HepG2 (cell line): ENCODE results near the gene PDGFB. TPM values are rescaled to one million over a fixed set of nuclear protein-coding genes. Genes with fewer than 3 reads are reported as not detected.

ENCODE experiments used
- ATAC-seq: fragments of 200-7000 bp; cut with Tn5 transposase; 3 replicates; pipeline ENCODE4 v1.9.1; 2020; ENCODE audit warnings: mild to moderate bottlenecking, moderate library complexity
- BruUV-seq: library from RNA; stranded (reverse); fragments of 400-500 nt; replicated peaks from 2 replicates; lab custom pipeline; 2021; lab: Mats Ljungman, UMichigan
- CTCF ChIA-PET: fragments of 300-600 bp; formaldehyde crosslinking; extraction: SDS; loops from one replicate; lab custom pipeline; 2021; ENCODE audit warnings: low total read pairs, inconsistent platforms, low intra/inter-chr PET ratio; lab: Yijun Ruan, JAX
- POLR2A ChIA-PET: fragments of 350-600 bp; sonication (Branson Sonifier 250); formaldehyde crosslinking; loops from one replicate; lab custom pipeline; 2020; ENCODE audit warnings: antibody characterized with exemption, inconsistent platforms; lab: Yijun Ruan, JAX
- DNase-seq: peaks from one replicate; pipeline ENCODE4 v3.0.0-alpha.2; 2015; ENCODE audit warnings: low spot score
- FAIRE-seq: peaks from 3 replicates; lab custom pipeline; 2011; peaks lifted over from hg19 to GRCh38; lab: Jason Lieb, UNC
- H2AFZ ChIP-seq: one replicate; pipeline ENCODE4 v1.6.1; 2011; ENCODE audit warnings: low read length, inconsistent platforms
- H3K27ac ChIP-seq: fragments of 300-600 bp; 3 replicates; pipeline ENCODE4 v1.8.0; 2011; ENCODE audit warnings: mixed run types, mild to moderate bottlenecking, mixed read lengths, low read length, inconsistent platforms; ENCODE audit not compliant: insufficient read depth; ENCODE audit errors: extremely low read length
- H3K27me3 ChIP-seq, 2 experiments: fragments of 200-600 bp in 1 of 2; 2 replicates in 1 of 2; 3 replicates in 1 of 2; pipeline versions ENCODE4 v1.6.0 to v1.8.0; 2011; ENCODE audit warnings: low read length in 2 of 2, mild to moderate bottlenecking in 2 of 2, moderate library complexity in 2 of 2, inconsistent platforms in 1 of 2; ENCODE audit not compliant: insufficient read depth in 2 of 2, control insufficient read depth in 1 of 2
- H3K36me3 ChIP-seq, 2 experiments: fragments of 200-600 bp in 1 of 2; replicated peaks in 1 of 2; 2 replicates in 1 of 2; 3 replicates in 1 of 2; pipeline versions ENCODE4 v1.5.1 to v1.8.0; 2011; ENCODE audit warnings: low read length in 2 of 2, inconsistent platforms in 1 of 2; ENCODE audit not compliant: insufficient read depth in 2 of 2, control insufficient read depth in 1 of 2
- H3K4me1 ChIP-seq: 2 replicates; pipeline ENCODE4 v1.5.1; 2012; ENCODE audit warnings: low read length, inconsistent platforms; ENCODE audit not compliant: insufficient read depth
- H3K4me2 ChIP-seq: 2 replicates; pipeline ENCODE4 v1.6.0; 2011; ENCODE audit warnings: low read depth, low read length, inconsistent platforms
- H3K4me3 ChIP-seq, 3 experiments: fragments of 200-600 bp in 1 of 3; sonication (generic), shearing (Covaris generic) in 1 of 3; replicated peaks in 1 of 3; 2 replicates each; pipeline ENCODE4 v1.5.1; 2011 to 2016; ENCODE audit warnings: low read length in 3 of 3, inconsistent platforms in 2 of 3, low read depth in 2 of 3, mild to moderate bottlenecking in 2 of 3, control low read depth in 1 of 3, mixed read lengths in 1 of 3; ENCODE audit not compliant: insufficient read depth in 1 of 3
- H3K79me2 ChIP-seq: one replicate; pipeline ENCODE4 v1.6.1; 2011; ENCODE audit warnings: low read length, inconsistent platforms; ENCODE audit not compliant: insufficient read depth
- H3K9ac ChIP-seq: 2 replicates; pipeline ENCODE4 v1.6.0; 2011; ENCODE audit warnings: mild to moderate bottlenecking, low read depth, low read length, inconsistent platforms; ENCODE audit not compliant: insufficient read depth
- H3K9me3 ChIP-seq: 2 replicates; pipeline ENCODE4 v1.5.1; 2012; ENCODE audit warnings: mild to moderate bottlenecking, low read length
- H4K20me1 ChIP-seq: 2 replicates; pipeline ENCODE4 v1.6.0; 2011; ENCODE audit warnings: inconsistent platforms, mild to moderate bottlenecking, low read length, moderate library complexity; ENCODE audit not compliant: insufficient read depth
- FLYWCH1 ChIP-seq: sonication (generic); formaldehyde crosslinking; IDR thresholded peaks from 2 replicates; pipeline ENCODE4 v1.8.1; 2023; ENCODE audit warnings: mild to moderate bottlenecking, missing genetic modification reagents
- FOXK2 ChIP-seq: fragments of 450-650 bp; IDR thresholded peaks from 2 replicates; pipeline ENCODE4 v1.6.1; 2016
- KAT2B ChIP-seq: fragments of 150-350 bp; IDR thresholded peaks from 2 replicates; pipeline ENCODE4 v1.6.1; 2014; ENCODE audit warnings: low read depth, low read length, borderline replicate concordance
- LCORL ChIP-seq, 2 experiments: fragments of 450-650 bp in 1 of 2; sonication (generic) in 1 of 2; formaldehyde crosslinking in 1 of 2; IDR thresholded peaks; 2 replicates each; pipeline versions ENCODE4 v1.5.0 to v1.6.1; 2017 to 2020; ENCODE audit warnings: antibody characterized with exemption in 1 of 2, missing genetic modification reagents in 1 of 2
- MIER2 ChIP-seq: IDR thresholded peaks from 2 replicates; pipeline ENCODE4 v1.6.1; 2016; ENCODE audit warnings: missing biosample characterization, missing genetic modification reagents
- PAX8 ChIP-seq: sonication (generic); formaldehyde crosslinking; IDR thresholded peaks from 2 replicates; pipeline ENCODE4 v1.8.0; 2022; ENCODE audit warnings: mild to moderate bottlenecking, missing genetic modification reagents, borderline replicate concordance
- RELA ChIP-seq: sonication (generic); formaldehyde crosslinking; IDR thresholded peaks from 2 replicates; pipeline ENCODE4 v1.4.0; 2020; ENCODE audit warnings: missing genetic modification reagents
- SSRP1 ChIP-seq: IDR thresholded peaks from 2 replicates; pipeline ENCODE4 v1.6.1; 2016; ENCODE audit warnings: control low read depth
- ZBTB21 ChIP-seq: sonication (generic); formaldehyde crosslinking; IDR thresholded peaks from 2 replicates; pipeline ENCODE4 v1.4.0; 2020; ENCODE audit warnings: missing genetic modification reagents
- ZKSCAN1 ChIP-seq: fragments of 150-350 bp; IDR thresholded peaks from 2 replicates; pipeline ENCODE4 v1.6.1; 2014; ENCODE audit warnings: low read length
- ZMAT3 ChIP-seq: sonication (generic); formaldehyde crosslinking; conservative IDR thresholded peaks from 2 replicates; pipeline ENCODE4 v1.7.0; 2021; ENCODE audit warnings: missing genetic modification reagents
- ZNF10 ChIP-seq: sonication (generic); formaldehyde crosslinking; IDR thresholded peaks from 2 replicates; pipeline ENCODE4 v1.4.0; 2020; ENCODE audit warnings: mild to moderate bottlenecking, low read depth, missing genetic modification reagents, borderline replicate concordance
- ZNF121 ChIP-seq: sonication (generic); formaldehyde crosslinking; IDR thresholded peaks from 2 replicates; pipeline ENCODE4 v1.5.0; 2020; ENCODE audit warnings: mild to moderate bottlenecking, missing genetic modification reagents
- ZNF563 ChIP-seq: sonication (generic); formaldehyde crosslinking; IDR thresholded peaks from 2 replicates; pipeline ENCODE4 v1.8.0; 2022; ENCODE audit warnings: mild to moderate bottlenecking, moderate library complexity, missing genetic modification reagents
- ZNF652 ChIP-seq: IDR thresholded peaks from 2 replicates; pipeline ENCODE4 v1.6.1; 2016; ENCODE audit warnings: low read depth, borderline replicate concordance
- ZNF737 ChIP-seq: sonication (generic); formaldehyde crosslinking; IDR thresholded peaks from 2 replicates; pipeline ENCODE4 v1.5.0; 2020; ENCODE audit warnings: missing genetic modification reagents, mild to moderate bottlenecking, borderline replicate concordance
- WGBS: methylation state at CpG from one replicate; pipeline ENCODE4 v1.1.6; 2017; ENCODE audit warnings: low lambda C conversion rate; 5-methylcytosine and 5-hydroxymethylcytosine counted together
- in situ Hi-C: cut with HindIII; loops from 2 replicates; pipeline ENCODE4 v1.10.0; 2017; ENCODE audit warnings: low pct_unique_long_range_greater_than_20kb; ENCODE audit not compliant: extremely low pct_ligation_motif_present
- intact Hi-C: fragments of 100-400 bp; cut with micrococcal nuclease; formaldehyde crosslinking; loops from one replicate; pipeline ENCODE4 v1.10.0; 2022; ENCODE audit not compliant: unreplicated experiment
- polyA plus RNA-seq, 8 experiments: library from polyadenylated mRNA; depleted of rRNA in 3 of 8; stranded (reverse) in 7 of 8; unstranded in 1 of 8; fragments of >200 nt; fragmentation: Illumina TruSeq in 4 of 8; extraction: Trizol in 4 of 8; gene quantifications; 2 replicates each; pipeline versions ENCODE4 v1.2.1 to v1.2.3, GENCODE V29; 2011 to 2016; ENCODE audit warnings: low read depth in 4 of 8, missing spikeins in 1 of 8, mixed read lengths in 1 of 8; ENCODE audit not compliant: insufficient read depth in 1 of 8
- total RNA-seq, 5 experiments: library from RNA; depleted of rRNA; stranded (reverse); fragments of >200 nt; fragmentation: Illumina TruSeq; extraction: Trizol; gene quantifications; 2 replicates each; pipeline ENCODE4 v1.2.3, GENCODE V29; 2016; ENCODE audit warnings: low read depth in 1 of 5
- TF ChIP-seq, protein P1 (sequence below): sonication (generic); formaldehyde crosslinking; IDR thresholded peaks from 2 replicates; pipeline ENCODE4 v1.4.0; 2020; ENCODE audit warnings: missing genetic modification reagents
- TF ChIP-seq, protein P2 (sequence below): sonication (generic); formaldehyde crosslinking; IDR thresholded peaks from 2 replicates; pipeline ENCODE4 v1.5.1; 2020; ENCODE audit warnings: mild to moderate bottlenecking, missing genetic modification reagents, borderline replicate concordance
- TF ChIP-seq, protein P3 (sequence below): IDR thresholded peaks from 2 replicates; pipeline ENCODE4 v1.6.1; 2016
- TF ChIP-seq, protein P4 (sequence below): sonication (generic); formaldehyde crosslinking; IDR thresholded peaks from 2 replicates; pipeline ENCODE4 v1.8.0; 2022; ENCODE audit warnings: low read depth, missing genetic modification reagents

PDGFB gene
- total and polyA plus RNA-seq, 2 of the 13 experiments (the other 11 are each of a cell fraction or from before 2014, with no cell fraction given), result 1.4 to 10.1 TPM

DNA sequence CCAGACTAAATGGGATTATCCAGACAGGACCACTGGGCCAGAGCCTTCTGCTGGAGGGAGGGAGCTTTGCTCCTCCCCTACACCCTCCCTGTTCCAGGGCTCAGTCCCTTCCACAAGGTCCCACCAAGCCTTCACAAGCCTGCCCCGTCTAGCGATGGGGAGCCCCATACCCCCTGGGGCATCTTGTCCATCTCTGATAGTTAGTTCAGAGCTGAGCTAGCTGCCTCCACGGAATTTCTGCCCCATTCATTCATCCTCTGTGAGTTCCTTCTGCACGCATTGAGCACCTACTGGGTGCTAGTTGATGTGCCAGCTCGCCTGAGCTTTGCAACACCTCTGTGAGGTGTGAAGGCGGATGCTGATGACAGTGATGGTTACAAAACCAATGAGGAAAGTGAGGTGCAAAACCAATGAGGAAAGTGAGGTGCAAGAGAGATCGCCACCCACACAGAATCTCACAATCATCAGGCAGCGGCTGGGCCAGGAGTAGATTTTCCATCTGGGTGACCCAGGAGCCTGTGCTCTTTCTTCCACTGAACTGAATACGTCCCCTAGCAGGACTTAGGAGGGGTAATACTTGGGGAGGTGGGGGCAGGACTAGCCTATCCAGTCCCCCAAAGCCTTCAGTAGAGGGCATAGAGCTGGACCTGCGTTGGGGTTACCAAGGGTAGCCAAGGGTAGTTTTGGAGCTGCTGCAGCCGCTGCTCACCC, 70.8 kb downstream of the PDGFB start:
- intact Hi-C loops, result loop anchor here (5.0 to 10.0 kb wide), 3 partner anchors 38 to 118 kb away; partner anchors contain the start of gene PDGFB
- H3K27ac ChIP-seq, result peak overlapping the region; percentile 64
- H3K4me1 ChIP-seq, result peaks cover 79% of the 10 kb centered on the region
- no peak overlapping the region for H2AFZ ChIP-seq
- H3K27me3 ChIP-seq, result no peaks in the 10 kb centered on the region; a peak in 1 of 5 replicates
- peak overlapping the region; percentile 73 for H3K4me2 ChIP-seq
- H3K9ac ChIP-seq, result peak overlapping the region; percentile 68
- FAIRE-seq (no peak), DNase-seq (no peak), ATAC-seq (no peak)
- no peaks in the 10 kb centered on the region for H3K9me3 ChIP-seq
- POLR2A ChIA-PET, result interaction anchor here (1.7 to 6.1 kb wide), 3 partner anchors 67 to 144 kb away, joined by 4 to 72 read pairs (median 16); partner anchors contain the start of gene RPL3
- WGBS, result 65% methylated on average over 11 of the region's 11 CpGs
- in situ Hi-C loops, result loop anchor here (5.0 kb wide), 1 partner anchor 138 kb away; no protein-coding TSS in a partner anchor
- H3K4me3 ChIP-seq, result peak overlapping the region; percentile 18 to 41 (median 21); a peak in 3 of 6 replicates
- H3K36me3 ChIP-seq, result no peaks in the 10 kb centered on the region
- no TSS peak for BruUV-seq
- H3K79me2 ChIP-seq, result no peaks in the 10 kb centered on the region
- no peaks in the 10 kb centered on the region for H4K20me1 ChIP-seq
- CTCF ChIA-PET, result no interaction called here
- TF ChIP-seq ZNF652 (no peak), LCORL (IDR thresholded peaks at IDR 0.05) (no peak), LCORL (CRISPR knock-in tag; IDR thresholded peaks at IDR 0.05) (0 out of 2 replicates have a peak, but pooled peaks have one; percentile 4), FLYWCH1 (CRISPR knock-in tag) (no peak), SSRP1 (CRISPR knock-in tag) (no peak), ZNF10 (no peak), ZNF737 (CRISPR knock-in tag) (no peak), MIER2 (CRISPR knock-in tag) (no peak), ZNF563 (CRISPR knock-in tag) (no peak), PAX8 (CRISPR knock-in tag) (no peak), ZBTB21 (CRISPR knock-in tag) (no peak), FOXK2 (no peak), ZKSCAN1 (peak; percentile 70), ZMAT3 (CRISPR knock-in tag) (0 out of 2 replicates have a peak, but pooled peaks have one; percentile 41), ZNF121 (CRISPR knock-in tag) (0 out of 2 replicates have a peak, but pooled peaks have one; percentile 50), RELA (CRISPR knock-in tag) (no peak), KAT2B (no peak)
- TF ChIP-seq, protein P1, sequence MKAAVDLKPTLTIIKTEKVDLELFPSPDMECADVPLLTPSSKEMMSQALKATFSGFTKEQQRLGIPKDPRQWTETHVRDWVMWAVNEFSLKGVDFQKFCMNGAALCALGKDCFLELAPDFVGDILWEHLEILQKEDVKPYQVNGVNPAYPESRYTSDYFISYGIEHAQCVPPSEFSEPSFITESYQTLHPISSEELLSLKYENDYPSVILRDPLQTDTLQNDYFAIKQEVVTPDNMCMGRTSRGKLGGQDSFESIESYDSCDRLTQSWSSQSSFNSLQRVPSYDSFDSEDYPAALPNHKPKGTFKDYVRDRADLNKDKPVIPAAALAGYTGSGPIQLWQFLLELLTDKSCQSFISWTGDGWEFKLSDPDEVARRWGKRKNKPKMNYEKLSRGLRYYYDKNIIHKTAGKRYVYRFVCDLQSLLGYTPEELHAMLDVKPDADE (CRISPR knock-in tag), result 0 out of 2 replicates have a peak, but pooled peaks have one; percentile 5
- TF ChIP-seq, protein P2, sequence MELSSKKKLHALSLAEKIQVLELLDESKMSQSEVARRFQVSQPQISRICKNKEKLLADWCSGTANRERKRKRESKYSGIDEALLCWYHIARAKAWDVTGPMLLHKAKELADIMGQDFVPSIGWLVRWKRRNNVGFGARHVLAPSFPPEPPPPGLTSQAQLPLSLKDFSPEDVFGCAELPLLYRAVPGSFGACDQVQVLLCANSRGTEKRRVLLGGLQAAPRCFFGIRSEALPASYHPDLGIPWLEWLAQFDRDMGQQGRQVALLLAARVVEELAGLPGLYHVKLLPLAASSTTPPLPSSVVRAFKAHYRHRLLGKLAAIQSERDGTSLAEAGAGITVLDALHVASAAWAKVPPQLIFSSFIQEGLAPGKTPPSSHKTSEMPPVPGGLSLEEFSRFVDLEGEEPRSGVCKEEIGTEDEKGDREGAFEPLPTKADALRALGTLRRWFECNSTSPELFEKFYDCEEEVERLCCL (CRISPR knock-in tag), result no peak
- TF ChIP-seq, protein P3, sequence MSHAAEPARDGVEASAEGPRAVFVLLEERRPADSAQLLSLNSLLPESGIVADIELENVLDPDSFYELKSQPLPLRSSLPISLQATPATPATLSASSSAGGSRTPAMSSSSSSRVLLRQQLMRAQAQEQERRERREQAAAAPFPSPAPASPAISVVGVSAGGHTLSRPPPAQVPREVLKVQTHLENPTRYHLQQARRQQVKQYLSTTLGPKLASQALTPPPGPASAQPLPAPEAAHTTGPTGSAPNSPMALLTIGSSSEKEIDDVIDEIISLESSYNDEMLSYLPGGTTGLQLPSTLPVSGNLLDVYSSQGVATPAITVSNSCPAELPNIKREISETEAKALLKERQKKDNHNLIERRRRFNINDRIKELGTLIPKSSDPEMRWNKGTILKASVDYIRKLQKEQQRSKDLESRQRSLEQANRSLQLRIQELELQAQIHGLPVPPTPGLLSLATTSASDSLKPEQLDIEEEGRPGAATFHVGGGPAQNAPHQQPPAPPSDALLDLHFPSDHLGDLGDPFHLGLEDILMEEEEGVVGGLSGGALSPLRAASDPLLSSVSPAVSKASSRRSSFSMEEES, result no peak
- TF ChIP-seq, protein P4, sequence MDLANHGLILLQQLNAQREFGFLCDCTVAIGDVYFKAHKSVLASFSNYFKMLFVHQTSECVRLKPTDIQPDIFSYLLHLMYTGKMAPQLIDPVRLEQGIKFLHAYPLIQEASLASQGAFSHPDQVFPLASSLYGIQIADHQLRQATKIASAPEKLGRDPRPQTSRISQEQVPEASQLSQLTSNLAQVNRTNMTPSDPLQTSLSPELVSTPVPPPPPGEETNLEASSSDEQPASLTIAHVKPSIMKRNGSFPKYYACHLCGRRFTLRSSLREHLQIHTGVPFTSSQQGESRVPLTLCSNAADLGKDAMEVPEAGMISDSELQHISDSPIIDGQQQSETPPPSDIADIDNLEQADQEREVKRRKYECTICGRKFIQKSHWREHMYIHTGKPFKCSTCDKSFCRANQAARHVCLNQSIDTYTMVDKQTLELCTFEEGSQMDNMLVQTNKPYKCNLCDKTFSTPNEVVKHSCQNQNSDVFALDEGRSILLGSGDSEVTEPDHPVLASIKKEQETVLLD (CRISPR knock-in tag), result no peak
